Cerebellar nuclear complex (tissue), 1 donor: ENCODE measurements around the gene USP31.
"Not testable (repeated sequence)": the region's sequence is repeated elsewhere in the genome, so short reads cannot be mapped to it uniquely, and the experiment has no call there.

Experiments used
- DNase-seq, 2 experiments: peaks; one replicate each; lab custom pipeline; 2025; lab: John Stamatoyannopoulos, UW

USP31 gene

GRCh38 chr16:23160082-23160481, 10.8 kb upstream of the USP31 start:
- DNase-seq: no peak

- no peak for DNase-seq
Measured at GRCh38 chr16:23158114-23158513, 8.9 kb upstream of the USP31 start.

GRCh38 chr16:23156946-23157460, 7.8 kb upstream of the USP31 start:
- DNase-seq: no peak

GRCh38 chr16:23156110-23156509, 6.9 kb upstream of the USP31 start:
- no peak for DNase-seq

- DNase-seq: no peak
Measured at GRCh38 chr16:23155445-23156049, 6.3 kb upstream of the USP31 start.

- no peak for DNase-seq
Measured at GRCh38 chr16:23152386-23153178, 3.3 kb upstream of the USP31 start.

- no peak for DNase-seq
Measured at GRCh38 chr16:23149993-23150364, 727 bp upstream of the USP31 start.

GRCh38 chr16:23148513-23149266, 562 bp downstream of the USP31 start:
- no peak for DNase-seq

- no peak for DNase-seq
Measured at GRCh38 chr16:23148166-23148512, 1.1 kb downstream of the USP31 start.

GRCh38 chr16:23147666-23148065, 1.6 kb downstream of the USP31 start:
- no peak for DNase-seq

GRCh38 chr16:23146877-23147601, 2.2 kb downstream of the USP31 start:
- no peak for DNase-seq

GRCh38 chr16:23145608-23146007, 3.6 kb downstream of the USP31 start:
- no peak for DNase-seq

- no peak for DNase-seq
Measured at GRCh38 chr16:23145186-23145585, 4.1 kb downstream of the USP31 start.

- not testable (repeated sequence) for DNase-seq
Measured at GRCh38 chr16:23144393-23144792, 4.9 kb downstream of the USP31 start.

GRCh38 chr16:23143391-23143790, 5.9 kb downstream of the USP31 start:
- DNase-seq: no peak

GRCh38 chr16:23141959-23142740, 7.1 kb downstream of the USP31 start:
- DNase-seq: no peak

- DNase-seq: no peak
Measured at GRCh38 chr16:23141500-23141899, 7.8 kb downstream of the USP31 start.

- no peak for DNase-seq
Measured at GRCh38 chr16:23141033-23141432, 8.2 kb downstream of the USP31 start.

GRCh38 chr16:23140107-23140506, 9.1 kb downstream of the USP31 start:
- no peak for DNase-seq

GRCh38 chr16:23137818-23138217, 11.4 kb downstream of the USP31 start:
- DNase-seq: no peak

- no peak for DNase-seq
Measured at GRCh38 chr16:23137256-23137655, 12.0 kb downstream of the USP31 start.
